ENCODE results near the gene C12orf75.

C12orf75 gene

DNA sequence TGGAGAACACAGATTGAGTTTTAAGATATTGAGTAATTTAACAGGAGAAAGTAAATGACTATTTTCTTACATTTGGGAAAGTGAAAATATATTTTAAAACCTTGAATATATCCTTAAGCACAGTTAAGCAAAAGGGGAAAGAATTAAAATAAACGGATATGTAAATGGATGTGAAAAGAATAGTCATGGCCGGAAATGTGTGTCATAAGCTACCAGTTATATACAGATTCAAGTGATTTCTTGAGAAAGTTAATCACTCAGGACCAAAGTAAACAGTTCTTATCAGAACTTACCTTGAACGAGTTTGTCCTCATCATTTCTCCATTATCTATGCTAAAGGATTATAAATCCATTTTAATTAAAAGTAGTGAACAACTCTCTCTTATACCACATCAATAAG, 33.4 kb downstream of the C12orf75 start:
- no peak for DNase-seq
- Histone ChIP-seq H3K36me3 (ENCODE audit: control insufficient read depth, insufficient read depth, low read length) (no peaks in the 10 kb centered on the region), H3K9me3 (ENCODE audit: control insufficient read depth, low read length) (no peaks in the 10 kb centered on the region), H3K27me3 (replicated peaks; ENCODE audit: control insufficient read depth, insufficient read depth, low read length, poor library complexity, severe bottlenecking) (no peaks in the 10 kb centered on the region), H3K27ac (ENCODE audit: insufficient read depth, low read length, poor library complexity, severe bottlenecking) (no peak overlapping the region), H3K4me1 (ENCODE audit: control insufficient read depth, insufficient read depth, low read length, poor library complexity, severe bottlenecking) (no peaks in the 10 kb centered on the region), H3K4me3 (ENCODE audit: insufficient read depth, low read depth, low read length, poor library complexity, severe bottlenecking) (no peak overlapping the region)

DNA sequence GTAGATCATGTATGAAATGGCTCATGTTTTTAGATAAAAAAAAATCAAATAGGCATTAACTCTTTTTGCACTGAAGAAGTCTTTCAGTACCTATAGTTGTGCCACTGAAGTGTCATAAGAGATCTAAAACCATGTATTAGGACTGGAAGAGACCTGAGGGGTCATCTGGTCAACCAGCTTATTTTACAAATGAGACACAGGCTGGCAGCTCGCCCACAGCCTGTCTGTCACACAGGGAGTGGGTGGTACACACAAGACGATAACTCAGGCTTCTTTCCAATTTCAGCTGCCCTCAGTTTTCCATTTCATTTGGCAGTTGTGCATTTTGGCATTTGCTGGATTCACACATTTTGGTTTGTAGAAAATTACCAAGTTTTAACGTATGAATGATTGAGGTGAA, 34.7 kb downstream of the C12orf75 start:
- no peak for DNase-seq

DNA sequence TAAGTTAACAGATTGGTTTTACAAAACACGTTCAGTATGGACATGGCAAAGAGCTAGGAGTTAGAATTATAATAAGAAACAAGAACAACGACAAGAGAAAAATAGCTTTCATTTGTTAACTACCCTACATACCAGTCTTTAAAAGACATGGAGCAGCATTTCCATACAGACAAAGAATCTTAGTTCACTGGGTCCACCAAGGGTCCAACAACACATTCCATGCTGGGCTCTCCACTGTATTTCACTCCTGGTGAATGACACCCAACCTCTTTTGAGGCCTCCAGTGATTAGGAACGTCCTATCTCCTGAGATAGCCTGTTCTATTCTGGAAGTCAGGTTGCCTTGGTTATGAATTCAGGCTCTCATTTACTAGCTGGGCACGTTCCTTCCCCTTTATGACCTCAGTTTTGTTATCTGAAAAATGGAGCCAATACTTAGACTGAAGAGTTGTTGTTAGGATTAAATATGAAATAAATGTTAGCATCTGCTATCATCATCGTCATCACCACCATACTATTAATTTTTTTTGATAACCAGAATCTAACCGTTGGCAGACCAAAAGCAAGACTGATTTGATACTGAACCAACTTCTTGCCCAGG, 37.7 kb downstream of the C12orf75 start:
- H3K27ac ChIP-seq (ENCODE audit: insufficient read depth, low read length, poor library complexity, severe bottlenecking) = no peak overlapping the region
- no peaks in the 10 kb centered on the region for H3K36me3 ChIP-seq (ENCODE audit: control insufficient read depth, insufficient read depth, low read length)
- no peaks in the 10 kb centered on the region for H3K27me3 ChIP-seq (replicated peaks; ENCODE audit: control insufficient read depth, insufficient read depth, low read length, poor library complexity, severe bottlenecking)
- no peaks in the 10 kb centered on the region for H3K4me1 ChIP-seq (ENCODE audit: control insufficient read depth, insufficient read depth, low read length, poor library complexity, severe bottlenecking)
- H3K9me3 ChIP-seq (ENCODE audit: control insufficient read depth, low read length) = no peaks in the 10 kb centered on the region
- no peak for DNase-seq
- no peak overlapping the region for H3K4me3 ChIP-seq (ENCODE audit: insufficient read depth, low read depth, low read length, poor library complexity, severe bottlenecking)

More for the DNA sequence above, 34.7 kb downstream of the C12orf75 start:
- no peaks in the 10 kb centered on the region for H3K27me3 ChIP-seq (replicated peaks; ENCODE audit: control insufficient read depth, insufficient read depth, low read length, poor library complexity, severe bottlenecking)
- no peaks in the 10 kb centered on the region for H3K9me3 ChIP-seq (ENCODE audit: control insufficient read depth, low read length)
- H3K4me3 ChIP-seq (ENCODE audit: insufficient read depth, low read depth, low read length, poor library complexity, severe bottlenecking) = no peak overlapping the region
- no peaks in the 10 kb centered on the region for H3K36me3 ChIP-seq (ENCODE audit: control insufficient read depth, insufficient read depth, low read length)
- no peaks in the 10 kb centered on the region for H3K4me1 ChIP-seq (ENCODE audit: control insufficient read depth, insufficient read depth, low read length, poor library complexity, severe bottlenecking)
- H3K27ac ChIP-seq (ENCODE audit: insufficient read depth, low read length, poor library complexity, severe bottlenecking) = no peak overlapping the region

DNA sequence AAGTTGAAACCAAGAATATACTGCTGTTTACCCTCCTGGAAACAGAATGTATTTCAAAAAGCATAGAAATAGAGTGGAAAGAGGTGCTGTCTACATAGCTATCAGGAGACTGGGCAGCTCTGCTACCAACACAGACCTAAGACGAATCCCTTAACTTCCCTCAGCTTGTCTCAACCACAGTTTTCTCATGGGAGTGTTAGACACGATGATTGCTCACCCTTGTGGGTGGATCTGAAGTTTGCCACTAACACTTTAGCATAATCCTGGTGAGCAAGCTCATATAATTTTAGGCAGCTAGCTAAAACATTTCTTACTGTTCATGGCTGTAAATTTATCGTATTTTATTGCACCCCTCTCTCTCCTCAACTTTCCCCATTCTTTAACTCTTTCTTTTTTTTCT, 38.5 kb downstream of the C12orf75 start:
- Histone ChIP-seq H3K36me3 (ENCODE audit: control insufficient read depth, insufficient read depth, low read length) (no peaks in the 10 kb centered on the region), H3K9me3 (ENCODE audit: control insufficient read depth, low read length) (no peaks in the 10 kb centered on the region), H3K4me1 (ENCODE audit: control insufficient read depth, insufficient read depth, low read length, poor library complexity, severe bottlenecking) (no peaks in the 10 kb centered on the region), H3K27me3 (replicated peaks; ENCODE audit: control insufficient read depth, insufficient read depth, low read length, poor library complexity, severe bottlenecking) (no peaks in the 10 kb centered on the region), H3K27ac (ENCODE audit: insufficient read depth, low read length, poor library complexity, severe bottlenecking) (no peak overlapping the region), H3K4me3 (ENCODE audit: insufficient read depth, low read depth, low read length, poor library complexity, severe bottlenecking) (no peak overlapping the region)
- DNase-seq = no peak

DNA sequence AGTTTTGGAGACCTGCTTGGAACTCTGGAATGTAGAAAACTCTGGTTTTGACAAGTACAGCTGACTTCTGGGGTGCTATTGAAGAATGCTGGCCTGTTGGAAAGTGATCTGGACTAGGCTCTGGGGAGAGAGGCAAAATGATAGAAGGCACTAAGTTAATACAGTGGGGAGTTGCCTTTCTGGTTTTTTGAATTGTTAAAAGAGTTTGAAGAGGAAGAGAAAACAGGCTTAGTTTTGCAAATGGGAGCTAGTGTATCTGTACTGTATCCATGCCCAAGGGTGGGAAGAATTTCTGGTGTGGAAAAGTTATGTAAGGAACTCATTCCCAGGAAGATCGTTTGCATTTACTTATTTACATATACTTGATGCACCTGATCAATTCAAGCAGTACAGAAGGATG, 43.8 kb downstream of the C12orf75 start:
- Histone ChIP-seq H3K36me3 (ENCODE audit: control insufficient read depth, insufficient read depth, low read length) (no peaks in the 10 kb centered on the region), H3K27me3 (replicated peaks; ENCODE audit: control insufficient read depth, insufficient read depth, low read length, poor library complexity, severe bottlenecking) (no peaks in the 10 kb centered on the region)

DNA sequence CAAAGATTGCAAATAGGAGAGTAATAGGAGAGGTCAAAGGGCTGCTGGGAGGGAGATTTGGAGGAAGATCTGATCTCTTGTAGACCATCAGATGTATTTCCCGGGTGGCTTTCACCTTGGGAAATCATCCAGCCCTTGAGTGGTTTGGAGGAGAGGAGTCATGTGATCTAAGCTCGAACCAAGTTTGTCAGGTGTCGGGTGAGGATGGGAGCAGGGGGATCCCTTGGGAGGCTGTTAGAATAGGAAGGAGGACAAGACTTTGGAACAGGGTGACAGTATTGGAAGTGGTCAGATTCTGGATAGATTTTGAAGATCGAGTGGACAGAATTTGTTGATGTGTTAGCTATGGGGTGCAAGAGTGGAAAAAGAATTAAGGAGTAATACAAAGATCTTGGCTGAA, 46.6 kb downstream of the C12orf75 start:
- no peak overlapping the region for H3K4me3 ChIP-seq (ENCODE audit: insufficient read depth, low read depth, low read length, poor library complexity, severe bottlenecking)
- no peaks in the 10 kb centered on the region for H3K4me1 ChIP-seq (ENCODE audit: control insufficient read depth, insufficient read depth, low read length, poor library complexity, severe bottlenecking)
- DNase-seq = no peak
- no peaks in the 10 kb centered on the region for H3K9me3 ChIP-seq (ENCODE audit: control insufficient read depth, low read length)
- no peak overlapping the region for H3K27ac ChIP-seq (ENCODE audit: insufficient read depth, low read length, poor library complexity, severe bottlenecking)
- H3K27me3 ChIP-seq (replicated peaks; ENCODE audit: control insufficient read depth, insufficient read depth, low read length, poor library complexity, severe bottlenecking) = no peaks in the 10 kb centered on the region
- no peaks in the 10 kb centered on the region for H3K36me3 ChIP-seq (ENCODE audit: control insufficient read depth, insufficient read depth, low read length)

More for the DNA sequence above, 43.8 kb downstream of the C12orf75 start:
- Histone ChIP-seq H3K27ac (ENCODE audit: insufficient read depth, low read length, poor library complexity, severe bottlenecking) (no peak overlapping the region), H3K4me3 (ENCODE audit: insufficient read depth, low read depth, low read length, poor library complexity, severe bottlenecking) (no peak overlapping the region), H3K9me3 (ENCODE audit: control insufficient read depth, low read length) (no peaks in the 10 kb centered on the region), H3K4me1 (ENCODE audit: control insufficient read depth, insufficient read depth, low read length, poor library complexity, severe bottlenecking) (no peaks in the 10 kb centered on the region)
- DNase-seq = no peak

DNA sequence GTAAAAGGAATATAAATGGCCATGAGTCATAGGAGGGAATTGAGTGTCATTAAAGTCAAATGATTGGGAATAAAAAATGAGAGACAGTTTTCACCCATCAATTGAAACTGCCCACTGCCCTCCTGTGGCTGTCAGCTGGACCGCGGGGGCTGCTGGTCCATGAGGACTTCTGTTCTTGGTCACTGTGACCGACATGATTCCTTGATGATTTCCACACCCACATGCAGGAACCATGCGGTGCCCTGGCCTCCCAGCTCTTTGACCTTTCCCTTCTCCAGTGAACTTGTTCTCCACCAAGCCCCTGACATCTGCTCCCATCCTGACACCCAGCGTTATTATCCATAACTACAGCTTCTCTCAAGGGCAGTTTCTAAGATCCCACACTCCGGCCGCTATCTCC, 48.4 kb downstream of the C12orf75 start:
- H3K9me3 ChIP-seq (ENCODE audit: control insufficient read depth, low read length) = no peaks in the 10 kb centered on the region
- no peaks in the 10 kb centered on the region for H3K4me1 ChIP-seq (ENCODE audit: control insufficient read depth, insufficient read depth, low read length, poor library complexity, severe bottlenecking)
- H3K27me3 ChIP-seq (replicated peaks; ENCODE audit: control insufficient read depth, insufficient read depth, low read length, poor library complexity, severe bottlenecking) = no peaks in the 10 kb centered on the region
- DNase-seq = no peak
- H3K27ac ChIP-seq (ENCODE audit: insufficient read depth, low read length, poor library complexity, severe bottlenecking) = no peak overlapping the region
- H3K4me3 ChIP-seq (ENCODE audit: insufficient read depth, low read depth, low read length, poor library complexity, severe bottlenecking) = no peak overlapping the region
- H3K36me3 ChIP-seq (ENCODE audit: control insufficient read depth, insufficient read depth, low read length) = no peaks in the 10 kb centered on the region

DNA sequence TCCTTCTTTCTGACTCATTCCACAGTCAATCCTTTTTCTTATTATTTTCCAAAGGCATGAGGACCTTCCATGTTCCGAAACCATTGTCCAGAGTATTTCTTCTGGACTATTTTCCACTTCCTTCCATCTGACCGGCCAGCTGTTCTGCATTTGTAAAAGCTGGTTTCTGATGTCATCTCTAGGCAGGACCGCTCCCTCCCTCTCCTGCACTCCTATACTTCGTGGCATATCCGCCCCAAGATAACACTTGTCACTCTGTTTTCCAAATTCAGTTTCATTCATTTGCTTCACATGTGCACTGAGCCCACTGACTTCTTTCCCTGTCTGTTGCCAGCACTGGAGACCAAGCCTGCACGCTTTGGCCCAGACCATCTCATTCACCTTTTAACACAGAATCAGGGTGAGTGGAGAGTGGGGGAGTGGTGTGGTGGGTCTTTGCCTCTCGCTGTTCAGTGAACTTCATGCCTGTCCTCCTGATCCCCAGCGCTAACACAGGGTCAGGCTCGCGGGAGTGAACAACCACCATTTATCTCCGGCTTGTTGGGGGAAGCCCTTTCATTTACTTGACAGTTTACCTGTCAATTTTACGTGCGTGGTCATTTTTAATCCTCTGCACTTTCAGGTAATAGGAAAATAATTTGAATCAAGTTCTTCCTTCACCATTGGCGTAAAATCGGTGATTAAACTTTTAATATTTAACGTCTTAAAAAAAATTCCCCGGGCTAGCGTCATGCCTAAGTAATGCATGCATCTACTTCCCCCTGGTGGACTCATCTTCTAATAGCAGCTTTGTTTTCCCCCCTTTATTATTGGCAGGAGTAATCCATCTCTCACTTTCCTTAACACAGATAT, 52.5 kb downstream of the C12orf75 start:
- Histone ChIP-seq H3K27ac (ENCODE audit: insufficient read depth, low read length, poor library complexity, severe bottlenecking) (no peak overlapping the region), H3K4me3 (ENCODE audit: insufficient read depth, low read depth, low read length, poor library complexity, severe bottlenecking) (no peak overlapping the region)
- peak in 1 of 3 donors; percentile 7 for DNase-seq

DNA sequence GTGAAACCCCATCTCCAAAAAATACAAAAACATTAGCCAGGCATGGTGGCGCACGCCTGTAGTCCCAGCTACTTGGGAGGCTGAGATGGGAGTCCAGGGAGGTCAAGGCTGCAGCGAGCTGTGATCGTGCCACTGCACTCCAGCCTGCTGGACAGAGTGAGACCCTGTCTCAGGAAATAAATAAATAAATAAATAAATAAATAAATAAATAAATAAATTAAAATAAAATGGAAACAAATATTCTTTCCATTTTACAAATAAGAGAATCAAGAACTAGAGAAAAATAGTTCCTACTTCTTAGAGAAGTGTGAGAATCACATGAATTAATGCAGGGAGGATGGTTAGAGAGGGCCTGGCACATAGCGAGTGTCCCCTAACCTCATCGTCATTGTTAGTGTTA, 53.7 kb downstream of the C12orf75 start:
- Histone ChIP-seq H3K9me3 (ENCODE audit: control insufficient read depth, low read length) (no peaks in the 10 kb centered on the region), H3K4me1 (ENCODE audit: control insufficient read depth, insufficient read depth, low read length, poor library complexity, severe bottlenecking) (no peaks in the 10 kb centered on the region), H3K27me3 (replicated peaks; ENCODE audit: control insufficient read depth, insufficient read depth, low read length, poor library complexity, severe bottlenecking) (no peaks in the 10 kb centered on the region), H3K4me3 (ENCODE audit: insufficient read depth, low read depth, low read length, poor library complexity, severe bottlenecking) (no peak overlapping the region), H3K36me3 (ENCODE audit: control insufficient read depth, insufficient read depth, low read length) (no peaks in the 10 kb centered on the region), H3K27ac (ENCODE audit: insufficient read depth, low read length, poor library complexity, severe bottlenecking) (no peak overlapping the region)
- DNase-seq = no peak

More for the DNA sequence above, 52.5 kb downstream of the C12orf75 start:
- Histone ChIP-seq H3K36me3 (ENCODE audit: control insufficient read depth, insufficient read depth, low read length) (no peaks in the 10 kb centered on the region), H3K4me1 (ENCODE audit: control insufficient read depth, insufficient read depth, low read length, poor library complexity, severe bottlenecking) (no peaks in the 10 kb centered on the region), H3K9me3 (ENCODE audit: control insufficient read depth, low read length) (no peaks in the 10 kb centered on the region), H3K27me3 (replicated peaks; ENCODE audit: control insufficient read depth, insufficient read depth, low read length, poor library complexity, severe bottlenecking) (no peaks in the 10 kb centered on the region)

DNA sequence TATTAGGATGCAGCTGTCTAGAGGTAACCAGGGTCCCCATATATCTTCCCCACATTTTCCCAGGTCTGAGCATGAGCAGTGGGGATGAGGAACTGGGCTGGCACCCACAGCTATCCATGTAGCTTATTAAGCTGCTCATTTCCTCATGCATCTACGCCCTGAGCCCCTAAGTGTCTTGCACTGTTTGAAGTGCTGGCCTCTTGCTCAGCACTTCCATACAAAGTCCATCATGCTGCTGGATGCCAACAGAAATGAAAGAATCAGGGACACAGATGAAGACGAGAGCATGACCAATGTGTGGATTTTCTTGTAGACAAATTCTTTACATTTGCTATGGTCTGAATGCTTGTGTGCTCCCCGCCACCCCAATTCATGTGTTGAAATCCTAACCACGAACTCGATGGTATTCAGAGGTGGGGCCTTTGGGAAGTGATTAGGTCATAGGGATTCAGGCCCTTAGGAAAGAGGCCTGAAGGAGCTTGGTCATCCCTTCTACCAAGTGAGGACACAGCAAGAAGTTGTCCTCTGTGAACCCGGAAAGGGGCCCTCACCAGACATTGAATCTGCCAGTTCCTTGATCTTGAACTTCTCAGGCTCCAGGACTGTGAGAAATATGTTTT, 54.5 kb downstream of the C12orf75 start:
- H3K36me3 ChIP-seq (ENCODE audit: control insufficient read depth, insufficient read depth, low read length) = no peaks in the 10 kb centered on the region
- H3K9me3 ChIP-seq (ENCODE audit: control insufficient read depth, low read length) = no peaks in the 10 kb centered on the region
- no peak overlapping the region for H3K4me3 ChIP-seq (ENCODE audit: insufficient read depth, low read depth, low read length, poor library complexity, severe bottlenecking)
- no peaks in the 10 kb centered on the region for H3K4me1 ChIP-seq (ENCODE audit: control insufficient read depth, insufficient read depth, low read length, poor library complexity, severe bottlenecking)
- DNase-seq = no peak
- H3K27me3 ChIP-seq (replicated peaks; ENCODE audit: control insufficient read depth, insufficient read depth, low read length, poor library complexity, severe bottlenecking) = no peaks in the 10 kb centered on the region
- H3K27ac ChIP-seq (ENCODE audit: insufficient read depth, low read length, poor library complexity, severe bottlenecking) = no peak overlapping the region
